ENCODE results near the gene MYL3. TPM values are rescaled to one million over a fixed set of nuclear protein-coding genes. Genes with fewer than 3 reads are reported as not detected.

MYL3 gene
- total RNA-seq, 1 donor from 2014 or later = 5.4 TPM

DNA sequence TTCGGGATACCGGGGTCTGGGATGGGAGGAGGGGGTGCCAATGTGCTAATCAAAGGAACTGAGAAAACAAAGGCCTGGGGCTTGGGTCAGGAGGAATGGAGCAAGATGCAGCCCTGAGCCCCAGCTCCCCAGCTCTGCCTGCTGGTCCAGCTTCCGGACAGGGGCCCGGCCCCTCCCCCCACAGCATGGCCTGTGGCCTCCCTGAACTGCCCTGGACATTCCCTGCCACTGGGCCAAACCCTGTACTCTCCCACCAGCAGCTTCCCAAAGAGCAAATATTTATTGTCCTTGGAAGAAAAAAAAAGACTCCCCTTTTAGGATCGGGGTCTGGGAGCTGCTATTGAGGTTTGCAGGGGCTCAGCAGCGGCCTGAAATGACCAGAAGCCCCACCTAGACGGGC is 5.7 kb upstream of the MYL3 start:
- Mint-ChIP-seq H3K4me3 (no peak overlapping the region), H3K27ac (no peak overlapping the region), H3K9me3 (no peaks in the 10 kb centered on the region), H3K4me1 (ENCODE audit: unreplicated experiment) (peaks cover 38% of the 10 kb centered on the region), H3K36me3 (no peaks in the 10 kb centered on the region), H3K27me3 (peaks cover 4% of the 10 kb centered on the region)
- TF ChIP-seq CTCF (conservative IDR thresholded peaks at IDR 0.05) = no peak
- no peak for DNase-seq (ENCODE audit: extremely low spot score, unreplicated experiment)

- H3K9me3 Mint-ChIP-seq = no peaks in the 10 kb centered on the region
- no peak for TF ChIP-seq CTCF (conservative IDR thresholded peaks at IDR 0.05)
- H3K27ac Mint-ChIP-seq = no peak overlapping the region
These were observed 5.0 kb upstream of the MYL3 start for GRCh38 chr3:46868287-46868686.

DNA sequence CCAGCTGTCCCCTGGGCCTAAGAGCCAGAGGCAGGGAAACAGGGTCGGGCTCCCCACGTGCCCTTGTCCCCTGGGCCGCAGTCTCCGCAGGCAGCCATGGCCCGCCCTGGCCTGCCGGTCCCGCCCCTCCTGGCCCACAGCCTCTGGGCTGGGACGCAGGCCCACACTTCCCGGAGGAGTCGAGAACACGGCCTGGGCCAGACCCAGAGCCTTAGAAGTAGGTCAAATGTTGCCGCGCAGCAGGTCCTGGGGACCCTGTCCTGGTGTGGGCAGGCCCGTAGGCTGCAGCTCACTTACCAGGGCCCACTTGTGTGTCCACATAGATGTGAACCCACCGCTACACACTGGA is 4.3 kb upstream of the MYL3 start:
- no peaks in the 10 kb centered on the region for H3K9me3 Mint-ChIP-seq
- H3K36me3 Mint-ChIP-seq = no peaks in the 10 kb centered on the region
- H3K27me3 Mint-ChIP-seq = no peaks in the 10 kb centered on the region

More at GRCh38 chr3:46868287-46868686, 5.0 kb upstream of the MYL3 start:
- peaks cover 4% of the 10 kb centered on the region for H3K27me3 Mint-ChIP-seq
- no peaks in the 10 kb centered on the region for H3K36me3 Mint-ChIP-seq
- H3K4me3 Mint-ChIP-seq = no peak overlapping the region
- H3K4me1 Mint-ChIP-seq (ENCODE audit: unreplicated experiment) = peaks cover 42% of the 10 kb centered on the region
- DNase-seq (ENCODE audit: extremely low spot score, unreplicated experiment) = no peak

DNA sequence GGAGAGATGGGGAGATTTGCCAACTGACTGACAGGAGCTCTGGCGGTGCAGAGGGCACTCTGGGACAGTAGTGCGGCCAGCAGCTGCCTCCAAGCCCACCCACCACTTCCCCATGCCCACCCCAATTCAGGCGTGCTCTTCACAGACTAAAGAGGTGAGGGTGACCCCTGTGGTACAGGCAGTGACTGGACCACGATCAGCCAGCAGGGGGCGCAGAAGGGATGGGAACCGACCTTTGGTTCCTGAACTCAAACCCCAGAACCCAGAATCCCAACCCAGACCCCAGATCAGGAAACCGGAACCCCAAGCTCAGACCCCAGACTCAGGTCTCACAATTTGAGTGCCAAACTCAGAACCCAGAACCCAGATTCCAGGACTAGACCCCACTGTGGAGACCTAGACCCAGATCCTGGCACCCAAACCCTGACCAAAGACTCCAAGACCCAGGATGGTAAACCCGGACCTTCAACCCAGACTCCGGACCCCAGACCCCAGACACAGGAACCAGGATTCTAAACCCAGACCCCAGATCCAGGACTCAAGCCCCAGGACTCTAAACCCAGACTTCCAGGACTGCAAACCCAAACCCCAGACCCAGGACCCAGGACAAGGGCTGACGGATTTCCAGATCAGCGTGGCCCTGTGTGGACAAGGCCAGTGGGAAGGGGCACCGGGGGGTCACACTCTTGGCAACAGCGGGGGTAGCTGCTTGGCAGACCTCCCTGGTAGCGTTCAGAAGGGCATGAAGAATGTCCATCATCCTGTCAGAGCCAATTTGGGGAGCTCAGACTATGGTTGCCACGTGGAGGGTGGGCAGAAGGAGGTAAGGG is 3.7 kb upstream of the MYL3 start:
- Mint-ChIP-seq H3K36me3 (no peaks in the 10 kb centered on the region), H3K27ac (no peak overlapping the region), H3K9me3 (no peaks in the 10 kb centered on the region), H3K27me3 (no peaks in the 10 kb centered on the region), H3K4me3 (no peak overlapping the region), H3K4me1 (ENCODE audit: unreplicated experiment) (peaks cover 37% of the 10 kb centered on the region)
- TF ChIP-seq CTCF (conservative IDR thresholded peaks at IDR 0.05) = peak; percentile 93
- no peak for DNase-seq (ENCODE audit: extremely low spot score, unreplicated experiment)

More for the DNA sequence above, 4.3 kb upstream of the MYL3 start:
- H3K4me3 Mint-ChIP-seq = no peak overlapping the region
- no peak for TF ChIP-seq CTCF (conservative IDR thresholded peaks at IDR 0.05)
- no peak overlapping the region for H3K27ac Mint-ChIP-seq
- no peak for DNase-seq (ENCODE audit: extremely low spot score, unreplicated experiment)
- H3K4me1 Mint-ChIP-seq (ENCODE audit: unreplicated experiment) = peaks cover 37% of the 10 kb centered on the region

- no peak overlapping the region for H3K27ac Mint-ChIP-seq
- no peaks in the 10 kb centered on the region for H3K27me3 Mint-ChIP-seq
- no peaks in the 10 kb centered on the region for H3K9me3 Mint-ChIP-seq
- DNase-seq (ENCODE audit: extremely low spot score, unreplicated experiment) = no peak
- peaks cover 37% of the 10 kb centered on the region for H3K4me1 Mint-ChIP-seq (ENCODE audit: unreplicated experiment)
- no peak for TF ChIP-seq CTCF (conservative IDR thresholded peaks at IDR 0.05)
- H3K36me3 Mint-ChIP-seq = no peaks in the 10 kb centered on the region
- no peak overlapping the region for H3K4me3 Mint-ChIP-seq
These were observed 2.9 kb upstream of the MYL3 start for GRCh38 chr3:46866032-46866595.

Measured in type B pancreatic cell (in vitro differentiated cells).